ENCODE results near the gene SPDYA. TPM values are rescaled to one million over a fixed set of nuclear protein-coding genes. Genes with fewer than 3 reads are reported as not detected.

Gene SPDYA
- polyA plus RNA-seq, 1 donor: 3.9 TPM

Other genes with a start within 250 kb of the SPDYA start
- gene PPP1CB, start 59.0 kb upstream of the SPDYA start, polyA plus RNA-seq (ENCODE audit: insufficient read length): 190 TPM
- gene TRMT61B, start 59.5 kb downstream of the SPDYA start, polyA plus RNA-seq (ENCODE audit: insufficient read length): 30.4 TPM
- 62.6 TPM for gene WDR43, start 83.8 kb downstream of the SPDYA start, polyA plus RNA-seq (ENCODE audit: insufficient read length)
- 2.4 TPM for gene TOGARAM2, start 170.5 kb downstream of the SPDYA start, polyA plus RNA-seq (ENCODE audit: insufficient read length)

Data from left kidney (tissue), 1 donor.